Gastrocnemius medialis (tissue), 4 donors: ENCODE results near the gene CD46. TPM values are rescaled to one million over a fixed set of nuclear protein-coding genes. Genes with fewer than 3 reads are reported as not detected.

ENCODE experiments used
- microRNA counts, 2 donors: library from miRNA; unstranded; fragments of <30 nt; microRNA quantifications; one replicate each; lab custom pipeline; 2016
- total RNA-seq, 4 donors: library from RNA; depleted of rRNA; stranded (reverse); fragments of >200 nt; gene quantifications; one replicate each; pipeline versions ENCODE4 v1.1.0 to v1.2.3, GENCODE V29; 2016

CD46 gene
- total RNA-seq, 4 donors from 2014 or later = 42.1 to 101 (median 80.2) TPM

MicroRNAs encoded within 50 kb of the gene (microRNA counts, 767-probe panel; counts per million panel counts)
- microRNA hsa-miR-29b-3p (lab: Ali Mortazavi, UCI) (11,126 to 13,032 counts per million in 2 donors), microRNA hsa-miR-29c-3p (lab: Ali Mortazavi, UCI) (9,292 to 10,791 counts per million in 2 donors)

Other genes starting within 250 kb of the CD46 start
- not detected for gene CR1L, start 106.9 kb upstream of the CD46 start, total RNA-seq
- 10 to 100 TPM; 13.6 to 31.7 (median 20.7) TPM for gene CD34, start 159.1 kb downstream of the CD46 start, total RNA-seq